K562 (cell line): ENCODE results near the gene ENHO.

Source experiments
- RFX5 ChIP-seq: IDR thresholded peaks from 2 replicates; pipeline ENCODE4 v1.6.1; 2011; ENCODE audit warnings: low read depth, mild to moderate bottlenecking, improper control_type of control experiment, low read length
- TF ChIP-seq, protein P1 (sequence below), 3 experiments: IDR thresholded peaks in 2 of 3; conservative IDR thresholded peaks in 1 of 3; 2 replicates each; pipeline ENCODE4 v1.5.1; 2011 to 2012; ENCODE audit warnings: low read length in 3 of 3, mild to moderate bottlenecking in 3 of 3, control low read depth in 2 of 3, improper control_type of control experiment in 1 of 3, inconsistent platforms in 1 of 3, low read depth in 1 of 3, mixed read lengths in 1 of 3, moderate library complexity in 1 of 3; ENCODE audit not compliant: insufficient read depth in 2 of 3

DNA sequence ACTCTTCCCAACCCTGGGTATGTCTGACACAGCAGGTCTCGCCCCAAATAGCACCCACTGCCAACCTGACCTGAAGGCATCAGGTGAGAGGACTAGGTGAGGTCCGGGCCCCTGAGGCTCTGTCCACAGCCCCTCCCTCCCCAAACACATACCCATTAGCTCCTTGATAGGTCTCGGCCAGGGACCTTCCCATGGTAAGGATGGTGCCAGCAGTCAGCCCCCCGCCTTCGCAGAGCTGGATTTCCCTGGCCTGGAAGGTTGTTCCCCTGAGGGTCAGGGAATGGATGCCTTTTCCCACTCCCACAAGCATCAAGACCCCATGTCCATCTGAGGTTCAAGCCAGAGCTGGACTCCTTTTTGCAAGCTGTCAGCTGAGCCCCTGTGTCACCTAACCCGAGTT is 2.7 kb downstream of the ENHO start:
- TF ChIP-seq RFX5 = no peak
- TF ChIP-seq, protein P1, sequence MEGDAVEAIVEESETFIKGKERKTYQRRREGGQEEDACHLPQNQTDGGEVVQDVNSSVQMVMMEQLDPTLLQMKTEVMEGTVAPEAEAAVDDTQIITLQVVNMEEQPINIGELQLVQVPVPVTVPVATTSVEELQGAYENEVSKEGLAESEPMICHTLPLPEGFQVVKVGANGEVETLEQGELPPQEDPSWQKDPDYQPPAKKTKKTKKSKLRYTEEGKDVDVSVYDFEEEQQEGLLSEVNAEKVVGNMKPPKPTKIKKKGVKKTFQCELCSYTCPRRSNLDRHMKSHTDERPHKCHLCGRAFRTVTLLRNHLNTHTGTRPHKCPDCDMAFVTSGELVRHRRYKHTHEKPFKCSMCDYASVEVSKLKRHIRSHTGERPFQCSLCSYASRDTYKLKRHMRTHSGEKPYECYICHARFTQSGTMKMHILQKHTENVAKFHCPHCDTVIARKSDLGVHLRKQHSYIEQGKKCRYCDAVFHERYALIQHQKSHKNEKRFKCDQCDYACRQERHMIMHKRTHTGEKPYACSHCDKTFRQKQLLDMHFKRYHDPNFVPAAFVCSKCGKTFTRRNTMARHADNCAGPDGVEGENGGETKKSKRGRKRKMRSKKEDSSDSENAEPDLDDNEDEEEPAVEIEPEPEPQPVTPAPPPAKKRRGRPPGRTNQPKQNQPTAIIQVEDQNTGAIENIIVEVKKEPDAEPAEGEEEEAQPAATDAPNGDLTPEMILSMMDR (IDR thresholded peaks at IDR 0.05 in 2 of 3, conservative IDR thresholded peaks at IDR 0.05 in 1 of 3; ENCODE audit: insufficient read depth in 2 of 3, low read depth in 1 of 3, low read length in 3 of 3) = no peak
